NCI-H2196 (cell line): ENCODE data around the gene LRRC27.
"Not testable (repeated sequence)": the region's sequence is repeated elsewhere in the genome, so short reads cannot be mapped to it uniquely, and the experiment has no call there.

Experiments used
- DNase-seq: peaks from one replicate; lab custom pipeline; 2025; ENCODE audit not compliant: unreplicated experiment; lab: John Stamatoyannopoulos, UW

Gene LRRC27

GRCh38 chr10:132314336-132314735, 17.7 kb upstream of the LRRC27 start:
- no peak for DNase-seq

DNA sequence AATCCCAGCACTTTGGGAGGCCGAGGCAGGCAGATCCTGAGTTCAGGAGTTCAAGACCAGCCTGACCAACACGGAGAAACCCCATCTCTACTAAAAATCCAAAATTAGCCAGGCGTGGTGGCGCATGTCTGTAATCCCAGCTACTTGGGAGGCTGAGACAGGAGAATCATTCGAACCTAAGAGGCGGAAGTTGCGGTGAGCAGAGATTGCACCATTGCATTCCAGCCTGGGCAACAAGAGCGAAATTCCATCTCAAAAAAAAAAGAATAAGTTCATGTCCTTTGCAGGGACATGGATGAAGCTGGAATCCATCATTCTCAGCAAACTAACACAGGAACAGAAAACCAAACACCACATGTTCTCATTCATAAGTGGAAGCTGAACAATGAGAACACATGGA, 17.1 kb upstream of the LRRC27 start:
- not testable (repeated sequence) for DNase-seq

DNA sequence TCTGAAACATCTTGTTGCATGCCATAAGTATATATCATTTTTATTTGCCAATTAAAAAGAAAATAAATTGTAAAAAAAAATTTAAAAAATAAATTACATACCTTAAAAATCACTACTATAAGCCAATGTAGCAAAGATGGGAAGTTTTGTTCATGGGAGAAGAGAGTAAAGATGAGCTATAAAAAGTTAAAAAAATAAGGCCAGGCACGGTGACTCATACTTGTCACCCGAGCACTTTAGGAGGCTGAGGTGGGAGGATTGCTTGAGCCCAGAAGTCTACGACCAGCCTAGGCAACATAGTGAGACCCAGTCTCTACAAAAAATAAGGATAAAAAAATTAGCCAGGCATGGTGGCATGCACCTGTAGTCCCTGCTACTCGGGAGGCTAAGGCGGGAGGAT, 15.9 kb upstream of the LRRC27 start:
- DNase-seq = no peak

DNA sequence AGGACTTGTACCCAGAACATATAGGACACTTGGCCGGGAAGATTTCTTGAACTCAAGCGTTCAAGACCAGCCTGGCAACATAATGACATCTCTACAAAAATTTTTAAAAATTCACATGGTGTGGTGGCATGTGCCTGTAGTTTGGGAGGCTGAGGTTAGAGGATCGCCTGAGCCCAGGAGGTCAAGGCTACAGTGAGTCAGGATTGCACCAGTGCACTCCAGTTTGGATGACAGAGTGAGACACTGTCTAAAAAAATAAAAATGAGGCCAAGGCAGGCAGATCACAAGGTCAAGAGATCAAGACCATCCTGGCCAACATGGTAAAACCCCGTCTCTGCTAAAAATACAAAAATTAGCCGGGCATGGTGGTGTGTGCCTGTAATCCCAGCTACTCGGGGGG, 14.5 kb upstream of the LRRC27 start:
- DNase-seq = not testable (repeated sequence)

- DNase-seq = no peak
Measured at GRCh38 chr10:132319853-132320653, 11.9 kb upstream of the LRRC27 start.

- no peak for DNase-seq
Measured at GRCh38 chr10:132320654-132321469, 11.1 kb upstream of the LRRC27 start.

DNA sequence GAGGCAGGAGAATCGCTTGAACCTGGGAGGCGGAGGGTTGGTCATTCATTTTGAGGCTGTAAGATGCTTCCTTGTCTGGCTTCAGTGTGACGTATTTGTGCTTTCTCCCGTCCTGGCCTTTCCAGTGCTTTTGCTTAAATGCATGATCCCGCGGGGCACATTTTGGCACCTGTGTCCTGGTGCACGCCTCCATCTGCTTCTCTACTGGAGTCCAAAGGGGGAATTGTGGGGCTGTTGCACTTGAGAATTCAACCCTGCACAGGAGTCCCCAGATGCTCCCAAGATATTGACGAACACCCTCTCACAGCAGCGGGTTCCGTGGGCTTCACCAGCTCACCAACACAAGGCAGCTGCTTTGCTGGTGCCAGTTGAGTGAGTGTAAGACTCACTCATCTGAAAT, 10.3 kb upstream of the LRRC27 start:
- no peak for DNase-seq

DNA sequence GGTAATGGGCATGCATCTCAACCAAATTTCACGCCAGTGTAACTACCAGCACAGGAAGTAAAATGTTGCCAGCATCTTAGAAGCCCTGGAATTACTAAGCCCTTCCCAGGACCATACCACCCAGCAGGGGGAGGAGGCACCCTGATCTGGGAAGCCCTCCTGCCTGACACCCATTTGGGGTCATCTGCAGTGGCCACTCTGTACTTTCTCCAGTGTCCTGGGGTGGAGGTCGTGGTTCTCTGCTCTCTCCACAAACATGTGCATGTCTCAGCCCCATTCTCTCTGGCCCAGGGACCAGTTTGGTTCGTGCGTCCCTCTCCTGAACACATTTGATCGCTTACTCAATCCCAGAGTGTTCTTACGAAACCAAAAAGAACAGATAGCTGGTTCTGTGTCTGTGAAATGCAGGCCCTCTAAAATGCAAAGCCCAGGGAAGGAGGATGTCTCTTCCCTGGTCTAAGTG, 9.4 kb upstream of the LRRC27 start:
- DNase-seq = no peak

DNA sequence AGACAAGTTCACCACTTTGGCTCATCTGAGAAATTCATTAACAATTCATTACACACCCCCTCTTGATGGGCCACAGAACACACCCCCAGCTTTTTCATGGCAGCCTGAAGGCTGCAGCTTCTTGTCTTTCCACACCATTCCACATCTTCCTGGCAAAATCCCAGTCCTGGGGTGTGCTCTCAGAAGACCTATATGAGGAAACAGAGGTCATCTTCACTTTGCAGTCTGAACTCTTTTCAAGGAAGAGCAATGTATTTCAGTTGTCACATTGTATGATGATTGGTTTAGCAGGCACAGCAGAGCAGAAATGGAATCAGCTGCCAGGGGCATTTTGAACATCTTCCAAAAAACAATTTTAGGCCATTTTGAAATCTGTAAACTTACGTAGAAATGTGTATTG, 7.8 kb upstream of the LRRC27 start:
- DNase-seq = no peak

DNA sequence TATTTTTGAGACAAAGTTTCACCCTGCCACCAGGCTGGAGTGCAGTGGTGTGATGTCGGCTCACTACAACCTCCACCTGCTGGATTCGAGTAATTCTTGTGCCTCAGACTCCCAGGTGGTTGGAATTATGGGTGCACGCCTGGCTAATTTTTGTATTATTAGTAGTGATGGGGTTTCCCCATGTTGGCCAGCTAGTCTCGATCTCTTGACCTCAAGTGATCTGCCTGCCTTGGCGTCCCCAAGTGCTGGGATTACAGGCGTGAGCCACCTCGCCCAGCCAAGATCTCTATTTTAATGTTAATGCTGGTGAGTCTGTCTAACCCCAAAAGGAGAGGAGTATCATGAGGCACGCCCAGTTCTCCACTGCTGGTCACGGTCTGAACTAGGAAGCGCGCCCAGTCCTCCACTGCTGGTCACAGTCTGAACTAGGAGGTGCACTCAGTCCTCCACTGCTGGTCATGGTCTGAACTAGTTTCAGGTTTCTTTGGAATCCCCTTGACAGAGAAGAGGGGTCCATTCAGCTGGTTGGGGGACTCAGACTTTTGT, 5.6 kb upstream of the LRRC27 start:
- no peak for DNase-seq

- no peak for DNase-seq
Measured at GRCh38 chr10:132326925-132327324, 5.1 kb upstream of the LRRC27 start.

- no peak for DNase-seq
Measured at GRCh38 chr10:132328106-132328505, 3.9 kb upstream of the LRRC27 start.

GRCh38 chr10:132328738-132329137, 3.3 kb upstream of the LRRC27 start:
- no peak for DNase-seq

DNA sequence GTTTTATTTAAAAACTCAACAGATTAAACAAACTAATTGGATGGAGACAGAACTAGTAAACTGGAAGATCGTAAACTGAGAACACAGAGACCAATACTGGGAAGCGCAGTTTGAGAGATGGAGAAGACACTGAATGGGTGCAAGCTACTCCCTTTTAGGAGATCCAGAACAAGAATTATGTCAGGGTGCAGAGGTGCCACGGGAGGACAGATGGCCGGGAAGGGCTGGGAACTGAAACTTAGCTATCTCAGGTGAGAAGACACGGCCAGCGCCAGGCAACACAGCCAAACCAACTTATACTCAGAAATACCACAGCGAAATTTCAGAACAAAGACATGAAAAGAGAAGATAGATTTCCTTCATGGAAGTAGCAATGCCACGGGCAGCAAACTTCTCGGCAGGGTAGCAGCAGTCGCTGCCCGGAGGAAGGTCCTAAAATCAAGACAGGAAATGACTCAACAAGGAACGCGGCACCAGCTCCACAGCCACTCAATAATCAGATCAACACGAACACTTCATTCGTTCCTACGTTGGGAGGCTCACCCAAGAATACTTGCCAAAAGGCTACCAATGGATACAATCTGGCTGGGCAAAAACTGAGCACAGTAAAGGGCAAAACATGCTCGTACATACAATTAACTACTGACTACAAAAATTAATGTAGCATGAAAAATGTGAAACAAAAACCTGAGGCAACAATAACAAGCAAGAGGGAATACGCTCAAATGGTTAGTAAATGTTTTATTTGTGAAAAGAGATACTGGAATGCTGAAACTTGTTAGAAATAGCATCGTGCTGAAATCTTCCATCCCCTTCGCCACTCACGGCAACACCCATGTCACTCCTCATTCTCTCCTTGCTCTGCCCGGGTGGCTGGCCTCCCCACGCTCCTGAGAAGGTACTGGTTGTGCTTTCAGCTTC, 2.2 kb upstream of the LRRC27 start:
- no peak for DNase-seq

GRCh38 chr10:132330486-132330833, 1.5 kb upstream of the LRRC27 start:
- DNase-seq = no peak

DNA sequence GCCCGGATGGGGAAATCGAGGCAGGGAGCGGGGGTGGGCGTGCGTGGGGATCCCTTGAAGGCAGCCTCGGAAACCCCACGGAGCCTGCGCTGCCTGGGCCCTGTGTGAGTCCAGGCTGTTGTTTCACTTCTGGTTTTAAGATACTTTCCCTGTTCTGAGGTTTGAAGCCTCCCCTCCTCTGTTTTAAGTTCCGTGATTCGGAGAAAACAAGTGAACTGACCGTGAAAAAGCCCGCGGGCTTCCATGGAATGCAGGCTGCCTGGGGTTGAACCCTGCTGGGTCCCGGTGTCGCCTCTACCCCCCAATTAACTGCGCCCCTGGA, 401 bp downstream of the LRRC27 start:
- DNase-seq = no peak

DNA sequence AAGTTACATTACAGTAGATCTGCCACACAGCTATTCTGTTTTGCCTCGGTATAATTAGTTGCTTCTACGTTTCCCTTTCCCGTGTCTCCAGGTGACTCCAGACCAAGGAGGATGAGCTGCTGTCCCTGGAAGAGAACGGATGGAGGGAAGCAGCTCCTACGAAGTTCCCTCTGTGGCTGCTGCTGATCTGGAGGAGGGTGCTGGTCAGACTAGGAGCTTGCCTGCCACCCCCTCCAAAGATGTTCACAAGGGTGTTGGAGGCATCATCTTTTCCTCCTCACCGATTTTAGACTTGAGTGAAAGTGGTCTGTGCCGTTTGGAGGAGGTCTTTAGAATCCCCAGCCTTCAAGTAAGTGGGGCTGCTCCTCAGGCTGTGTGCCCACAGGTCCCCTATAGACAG, 1.4 kb downstream of the LRRC27 start:
- no peak for DNase-seq

- DNase-seq = no peak
Measured at GRCh38 chr10:132334631-132335188, 2.7 kb downstream of the LRRC27 start.

DNA sequence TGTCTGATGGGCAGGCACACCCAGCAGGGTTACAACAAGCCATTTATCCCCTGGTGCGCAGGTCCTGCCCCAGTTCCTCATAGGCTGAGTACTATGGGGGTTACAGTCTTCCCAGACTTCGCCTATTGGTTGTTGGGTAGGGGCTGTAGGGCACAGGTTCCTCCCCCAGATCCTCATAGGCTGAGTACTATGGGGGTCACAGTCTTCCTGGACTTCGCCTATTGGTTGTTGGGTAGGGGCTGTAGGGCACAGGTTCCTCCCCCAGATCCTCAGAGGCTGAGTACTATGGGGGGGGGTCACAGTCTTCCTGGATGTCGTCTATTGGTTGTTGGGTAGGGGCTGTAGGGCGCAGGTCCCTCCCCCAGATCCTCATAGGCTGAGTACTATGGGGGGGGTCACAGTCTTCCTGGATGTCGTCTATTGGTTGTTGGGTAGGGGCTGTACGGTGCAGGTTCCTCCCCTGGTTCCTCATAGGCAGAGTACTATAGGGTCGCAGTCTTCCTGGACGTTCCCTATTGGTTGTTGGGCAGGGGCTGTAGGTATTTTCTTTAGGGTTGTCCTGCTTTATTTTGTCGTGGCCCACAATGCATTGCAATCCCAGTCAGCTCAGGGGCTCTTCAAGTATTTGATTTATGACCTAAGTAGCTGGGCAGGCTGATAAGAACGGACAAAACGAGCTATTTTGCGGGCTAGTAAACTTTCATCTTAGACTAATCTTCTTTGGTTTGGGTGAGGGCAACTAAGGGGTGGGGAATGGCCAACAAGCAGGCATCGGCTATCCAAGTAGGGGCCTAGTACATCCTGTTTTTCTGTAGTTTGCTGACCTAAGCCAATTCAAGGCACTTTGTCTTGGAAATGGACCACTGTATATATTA, 3.4 kb downstream of the LRRC27 start:
- no peak for DNase-seq
